Measurements from ENCODE around the gene KCNK10.
A peak's percentile ranks its signal among the peaks of the same experiment; 100 is the strongest.

Gene KCNK10

DNA sequence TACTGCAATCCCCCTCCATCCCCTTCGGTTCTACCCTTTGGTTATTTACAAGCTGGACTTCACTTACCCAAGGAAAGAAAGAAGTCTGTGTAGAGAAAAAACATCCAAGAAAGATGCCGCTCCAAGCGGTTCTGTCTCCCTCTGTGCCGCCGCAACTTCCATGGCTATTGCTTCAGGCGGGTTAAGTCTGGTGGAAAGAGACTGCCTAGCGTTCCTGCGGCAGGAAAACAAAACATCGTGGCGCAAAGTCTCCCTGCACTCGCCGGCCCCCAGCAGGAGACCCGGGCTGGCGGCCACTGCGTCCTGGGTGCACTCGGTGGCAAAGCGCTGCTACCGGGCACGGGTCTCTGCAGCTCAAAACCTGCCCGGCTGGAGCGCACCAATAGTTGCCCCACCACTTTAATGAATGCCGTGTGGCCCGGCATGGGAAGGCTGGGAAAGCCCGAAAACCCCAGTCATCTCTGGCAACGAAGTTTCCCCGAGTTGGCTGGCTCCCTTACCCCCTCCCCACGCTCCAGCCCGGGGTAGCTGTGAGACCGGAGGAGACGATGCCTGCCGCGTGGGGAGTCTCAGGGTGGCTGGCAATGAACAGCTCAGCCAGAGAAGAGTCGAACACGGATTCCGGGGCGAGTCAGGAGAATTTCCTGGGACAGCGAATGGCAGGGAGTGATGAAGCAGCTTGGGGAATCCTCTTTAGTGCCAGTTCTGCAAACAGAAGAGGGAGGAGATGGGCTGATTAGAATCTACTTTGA is 3.5 kb upstream of the KCNK10 start:
- no peak overlapping the region for H3K27ac Mint-ChIP-seq
- H3K4me3 Mint-ChIP-seq, result no peak overlapping the region
- intact Hi-C loops (cut with micrococcal nuclease), result no loop called here
- peaks cover 6% of the 10 kb centered on the region for H3K4me1 Mint-ChIP-seq (ENCODE audit: low read depth)
- no peaks in the 10 kb centered on the region for H3K36me3 Mint-ChIP-seq (ENCODE audit: low read depth)
- peaks cover 65% of the 10 kb centered on the region for H3K27me3 Mint-ChIP-seq
- no peaks in the 10 kb centered on the region for H3K9me3 Mint-ChIP-seq

DNA sequence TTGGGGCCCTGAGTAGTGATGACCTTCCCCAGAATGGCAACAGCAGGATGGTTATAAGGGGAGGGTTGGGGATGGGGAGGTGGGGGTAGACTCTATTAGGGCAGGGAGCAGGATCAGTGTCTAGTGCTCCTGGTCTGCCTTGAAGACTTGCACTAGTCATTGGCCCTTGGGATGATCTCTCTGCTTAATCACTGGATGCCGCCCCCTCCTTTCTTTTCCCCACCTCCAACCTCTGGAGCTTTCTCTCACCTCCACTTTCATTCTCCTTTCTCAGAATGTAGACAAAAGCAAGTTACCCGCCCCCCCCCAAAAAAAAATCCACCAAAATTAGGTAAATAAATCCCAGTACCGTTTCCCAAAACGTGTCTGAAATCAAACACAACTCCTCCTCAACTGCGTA is 2.8 kb upstream of the KCNK10 start:
- no peak overlapping the region for H3K4me3 Mint-ChIP-seq
- intact Hi-C loops (cut with micrococcal nuclease), result no loop called here
- H3K9me3 Mint-ChIP-seq, result no peaks in the 10 kb centered on the region
- no peaks in the 10 kb centered on the region for H3K36me3 Mint-ChIP-seq (ENCODE audit: low read depth)
- H3K27me3 Mint-ChIP-seq, result peaks cover 61% of the 10 kb centered on the region
- no peak overlapping the region for H3K27ac Mint-ChIP-seq
- peaks cover 6% of the 10 kb centered on the region for H3K4me1 Mint-ChIP-seq (ENCODE audit: low read depth)

DNA sequence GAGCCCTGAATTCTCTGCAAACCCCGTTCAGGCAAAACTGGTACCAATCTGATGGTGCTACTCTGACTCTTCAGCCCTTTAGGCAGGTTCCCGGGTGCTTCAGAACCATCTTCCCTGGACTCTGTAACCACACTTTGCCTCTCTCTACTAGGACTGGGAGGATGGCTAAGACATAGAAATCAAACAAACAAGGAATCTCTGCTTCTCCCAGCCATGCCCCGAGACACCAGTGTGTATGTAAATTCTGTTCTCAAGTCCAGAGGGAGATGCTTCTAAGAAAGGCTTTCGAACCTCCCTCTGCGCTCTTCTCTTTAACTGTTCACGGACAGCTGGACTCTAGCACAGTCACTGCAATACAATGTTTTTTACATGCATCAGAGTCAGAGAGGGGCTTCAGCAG is 1.9 kb upstream of the KCNK10 start:
- no peaks in the 10 kb centered on the region for H3K36me3 Mint-ChIP-seq (ENCODE audit: low read depth)
- H3K4me3 Mint-ChIP-seq, result no peak overlapping the region
- intact Hi-C loops (cut with micrococcal nuclease), result no loop called here
- H3K9me3 Mint-ChIP-seq, result no peaks in the 10 kb centered on the region
- H3K27me3 Mint-ChIP-seq, result peaks cover 58% of the 10 kb centered on the region
- H3K27ac Mint-ChIP-seq, result no peak overlapping the region
- peaks cover 6% of the 10 kb centered on the region for H3K4me1 Mint-ChIP-seq (ENCODE audit: low read depth)

DNA sequence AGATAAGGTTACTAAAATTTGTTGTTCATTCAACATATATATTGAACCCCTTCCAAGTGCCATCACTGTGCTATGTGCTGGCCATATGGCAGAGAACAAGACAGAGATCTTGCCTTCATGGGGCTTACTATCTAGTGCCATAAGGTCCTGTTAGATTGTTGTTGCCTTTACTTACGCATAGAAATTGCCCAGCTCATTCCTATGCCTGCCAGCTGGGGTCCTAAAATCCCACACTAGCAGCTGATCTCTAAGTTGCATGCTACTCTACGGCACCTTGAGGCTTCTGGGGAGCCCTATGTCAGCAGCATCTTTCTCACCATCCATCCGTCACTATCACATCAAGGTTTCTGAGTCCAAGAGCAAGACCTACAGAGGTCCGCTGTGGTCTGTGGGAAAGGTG is 1.4 kb upstream of the KCNK10 start:
- peaks cover 6% of the 10 kb centered on the region for H3K4me1 Mint-ChIP-seq (ENCODE audit: low read depth)
- H3K9me3 Mint-ChIP-seq, result no peaks in the 10 kb centered on the region
- no peak overlapping the region for H3K27ac Mint-ChIP-seq
- peaks cover 57% of the 10 kb centered on the region for H3K27me3 Mint-ChIP-seq
- no peaks in the 10 kb centered on the region for H3K36me3 Mint-ChIP-seq (ENCODE audit: low read depth)
- no peak overlapping the region for H3K4me3 Mint-ChIP-seq
- intact Hi-C loops (cut with micrococcal nuclease), result no loop called here

DNA sequence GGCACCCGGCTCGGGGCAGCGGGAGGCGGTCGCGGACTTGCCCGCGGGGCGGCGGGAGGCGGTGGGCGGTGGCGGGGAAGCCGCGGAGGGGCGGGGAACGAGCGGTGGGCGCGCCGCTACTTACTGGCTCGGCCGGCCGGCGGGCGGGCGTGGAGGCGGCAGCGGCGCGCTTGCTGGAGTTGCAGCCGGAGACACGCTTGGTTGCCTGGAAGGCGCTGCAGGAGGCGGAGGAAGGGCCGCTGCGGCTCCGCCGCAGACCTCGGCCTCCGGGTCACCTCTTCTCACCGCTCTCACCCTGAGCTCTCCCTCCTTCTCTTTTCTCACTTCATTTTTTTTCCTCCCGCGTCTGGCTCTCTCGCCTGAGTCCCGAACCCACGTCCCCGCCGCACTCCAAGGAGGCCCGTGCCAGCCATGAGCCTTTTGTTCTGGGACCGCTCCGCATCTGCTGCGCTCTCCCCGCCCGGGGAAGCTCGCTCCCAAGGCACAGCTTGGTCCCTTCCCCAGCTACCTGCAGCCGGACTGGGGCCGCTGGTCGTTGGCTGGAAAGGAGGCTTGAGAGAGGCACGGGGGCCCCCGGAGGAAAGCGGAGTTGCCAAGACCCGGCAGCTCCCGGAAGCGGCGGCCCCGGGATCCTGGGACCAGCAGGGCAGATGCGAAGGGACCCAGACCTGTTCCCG is 592 bp upstream of the KCNK10 start:
- Mint-ChIP-seq H3K36me3 (ENCODE audit: low read depth) (no peaks in the 10 kb centered on the region), H3K27me3 (peaks cover 51% of the 10 kb centered on the region)

DNA sequence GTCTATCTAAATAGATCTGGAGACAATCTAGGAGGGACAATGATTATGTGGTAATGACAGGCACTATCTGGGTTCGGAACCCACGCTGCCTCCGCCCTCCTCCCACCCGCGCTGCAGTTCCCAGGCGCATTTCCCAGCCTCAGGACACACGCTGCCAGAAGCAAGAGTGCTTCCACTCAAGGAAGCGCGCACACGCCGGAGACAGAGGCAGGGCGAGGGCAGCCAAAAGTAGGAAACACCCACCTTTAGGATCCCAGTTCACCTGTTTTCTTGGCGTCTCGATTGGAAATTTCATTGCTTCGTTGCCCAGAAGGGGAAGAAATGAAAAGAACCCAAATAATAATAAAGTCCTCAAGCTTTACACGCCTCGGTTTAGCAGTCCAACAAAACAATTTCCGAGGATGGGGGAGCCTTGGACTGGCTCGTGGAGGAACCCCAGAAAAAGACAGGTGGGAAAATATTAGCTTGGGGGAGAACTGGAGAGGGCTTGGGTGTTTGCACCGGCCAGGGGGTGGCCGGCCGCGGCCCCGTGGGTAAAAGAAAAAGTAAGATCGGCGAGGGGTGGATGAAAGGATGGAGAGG is 474 bp downstream of the KCNK10 start:
- no peak overlapping the region for H3K4me3 Mint-ChIP-seq
- intact Hi-C loops (cut with micrococcal nuclease), result no loop called here
- no peaks in the 10 kb centered on the region for H3K9me3 Mint-ChIP-seq
- H3K36me3 Mint-ChIP-seq (ENCODE audit: low read depth), result no peaks in the 10 kb centered on the region
- peaks cover 46% of the 10 kb centered on the region for H3K27me3 Mint-ChIP-seq
- no peak overlapping the region for H3K27ac Mint-ChIP-seq
- H3K4me1 Mint-ChIP-seq (ENCODE audit: low read depth), result peaks cover 6% of the 10 kb centered on the region

More for the DNA sequence above, 592 bp upstream of the KCNK10 start:
- Mint-ChIP-seq H3K4me1 (ENCODE audit: low read depth) (peaks cover 6% of the 10 kb centered on the region), H3K27ac (no peak overlapping the region), H3K4me3 (peak overlapping the region; percentile 64), H3K9me3 (no peaks in the 10 kb centered on the region)
- intact Hi-C loops (cut with micrococcal nuclease), result no loop called here

DNA sequence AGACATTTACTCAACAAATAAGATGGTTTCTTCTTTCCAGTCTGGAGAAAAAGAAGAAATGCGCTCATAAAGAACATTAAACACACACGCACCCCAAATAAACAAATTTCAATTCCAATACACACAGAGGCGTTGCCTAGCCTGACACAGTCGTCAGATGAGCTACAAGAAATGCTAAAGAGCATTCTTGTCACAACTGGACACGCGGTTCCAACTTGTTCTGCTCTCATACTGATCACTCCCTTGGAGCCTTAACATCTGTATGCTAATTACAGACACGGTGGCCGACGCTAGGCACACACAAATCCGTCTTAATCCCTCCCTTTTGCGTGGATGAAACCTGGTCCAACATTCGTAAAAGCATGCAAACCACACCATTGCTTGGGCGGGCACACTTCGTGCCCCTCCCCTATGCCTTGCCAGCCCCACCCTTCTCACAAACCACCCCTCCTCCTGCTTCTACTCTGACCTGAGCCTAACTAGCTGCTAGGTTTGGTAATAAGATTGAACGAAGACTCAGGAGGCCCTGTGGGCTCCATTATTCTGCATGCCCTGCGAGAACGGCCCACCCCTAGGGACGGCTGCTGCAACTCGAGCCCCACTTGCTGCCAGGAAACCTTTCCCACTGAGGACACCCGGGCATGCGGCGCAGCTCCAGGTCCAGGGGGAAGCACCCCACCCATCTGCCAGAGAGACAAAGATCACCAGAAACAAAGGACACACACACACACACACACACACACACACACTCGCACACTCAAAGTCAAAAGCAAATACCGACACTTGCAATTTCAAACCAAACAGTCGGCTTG is 1.2 kb downstream of the KCNK10 start:
- H3K4me3 Mint-ChIP-seq, result no peak overlapping the region
- intact Hi-C loops (cut with micrococcal nuclease), result no loop called here
- no peak overlapping the region for H3K27ac Mint-ChIP-seq
- no peaks in the 10 kb centered on the region for H3K9me3 Mint-ChIP-seq
- no peaks in the 10 kb centered on the region for H3K36me3 Mint-ChIP-seq (ENCODE audit: low read depth)
- H3K27me3 Mint-ChIP-seq, result peaks cover 39% of the 10 kb centered on the region
- H3K4me1 Mint-ChIP-seq (ENCODE audit: low read depth), result peaks cover 6% of the 10 kb centered on the region

DNA sequence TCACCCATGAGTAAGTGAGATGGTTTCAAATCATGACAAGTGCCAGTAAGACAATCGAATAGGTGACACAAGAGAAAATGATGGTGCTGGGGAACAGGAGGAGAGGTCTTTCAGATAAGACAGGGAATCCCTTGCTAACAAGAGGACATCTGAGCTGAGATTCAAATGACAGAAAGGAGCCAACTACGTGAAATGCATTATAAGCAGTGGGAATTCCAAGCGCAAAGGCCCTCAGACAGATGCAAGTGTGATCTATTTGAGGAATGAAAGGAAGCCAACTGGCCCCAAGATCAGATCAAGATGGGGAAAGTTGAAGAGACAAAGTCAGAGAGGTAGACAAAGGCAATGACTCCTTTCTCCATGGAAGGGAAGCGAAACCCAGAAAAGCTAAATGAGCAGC is 4.7 kb downstream of the KCNK10 start:
- Mint-ChIP-seq H3K9me3 (peaks cover 5% of the 10 kb centered on the region), H3K27me3 (peaks cover 17% of the 10 kb centered on the region), H3K36me3 (ENCODE audit: low read depth) (no peaks in the 10 kb centered on the region), H3K4me3 (no peak overlapping the region), H3K27ac (no peak overlapping the region), H3K4me1 (ENCODE audit: low read depth) (no peaks in the 10 kb centered on the region)
- intact Hi-C loops (cut with micrococcal nuclease), result no loop called here

DNA sequence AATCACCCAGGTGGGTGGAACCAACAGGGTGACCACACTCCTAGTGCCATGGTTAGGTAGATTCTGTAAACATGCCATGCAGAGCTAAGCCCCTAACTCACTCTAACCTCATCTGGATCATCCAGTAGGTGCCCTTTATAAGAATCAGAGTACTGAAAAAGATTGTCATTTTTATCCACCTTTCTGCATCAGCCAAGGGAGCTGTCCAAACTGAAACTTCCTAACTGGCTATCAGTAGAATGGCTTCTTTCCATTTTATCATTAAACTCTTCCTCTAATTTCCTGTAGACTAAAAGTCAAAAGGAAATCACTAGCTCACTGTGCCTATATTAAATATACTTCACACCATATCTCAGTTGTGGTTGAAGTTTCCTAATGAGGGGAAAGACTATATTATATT is 6.5 kb downstream of the KCNK10 start:
- Mint-ChIP-seq H3K4me3 (no peak overlapping the region), H3K27me3 (peaks cover 18% of the 10 kb centered on the region), H3K4me1 (ENCODE audit: low read depth) (no peaks in the 10 kb centered on the region), H3K9me3 (peaks cover 9% of the 10 kb centered on the region), H3K36me3 (ENCODE audit: low read depth) (no peaks in the 10 kb centered on the region), H3K27ac (no peak overlapping the region)
- intact Hi-C loops (cut with micrococcal nuclease), result no loop called here

DNA sequence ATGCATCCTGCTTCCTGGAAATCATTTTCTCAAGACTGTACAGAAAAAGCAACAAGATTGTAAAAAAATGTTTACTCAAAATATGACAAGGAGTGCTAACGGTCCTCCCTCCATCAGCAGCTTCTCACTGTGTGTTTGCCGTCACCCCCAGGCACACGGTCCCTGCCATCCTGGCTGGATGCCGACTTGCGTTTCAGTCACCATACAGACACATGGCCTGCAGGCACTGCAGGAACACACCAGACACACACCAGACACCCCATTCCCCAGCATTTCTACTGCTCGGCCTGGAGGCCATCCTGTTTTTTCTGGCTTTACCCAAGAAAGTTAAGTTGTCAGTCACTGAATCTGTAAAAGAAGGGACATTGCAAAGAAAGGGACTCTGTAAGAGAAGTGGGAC is 10.8 kb downstream of the KCNK10 start:
- Mint-ChIP-seq H3K27me3 (peaks cover 12% of the 10 kb centered on the region), H3K36me3 (ENCODE audit: low read depth) (no peaks in the 10 kb centered on the region), H3K9me3 (peaks cover 9% of the 10 kb centered on the region), H3K27ac (no peak overlapping the region), H3K4me1 (ENCODE audit: low read depth) (no peaks in the 10 kb centered on the region), H3K4me3 (no peak overlapping the region)
- intact Hi-C loops (cut with micrococcal nuclease), result no loop called here

DNA sequence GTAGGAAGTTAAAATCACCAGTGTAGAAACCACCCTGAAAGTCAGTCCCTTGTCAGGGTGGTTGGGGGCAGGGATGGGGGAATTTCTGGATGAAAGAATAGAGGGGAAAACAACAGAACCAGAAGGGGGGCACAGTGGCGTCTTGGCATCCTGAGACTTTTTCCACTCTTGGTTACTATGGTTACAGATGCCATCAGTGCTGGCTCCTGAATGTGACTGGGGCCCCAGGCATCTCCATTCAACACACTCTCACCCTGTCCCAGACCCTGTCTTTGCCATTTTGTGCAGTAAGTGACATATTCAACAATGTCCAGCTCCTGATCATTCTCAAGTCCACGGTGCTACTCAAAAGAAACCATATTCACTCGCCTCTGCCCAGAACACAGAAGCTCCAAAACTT is 11.3 kb downstream of the KCNK10 start:
- Mint-ChIP-seq H3K4me1 (ENCODE audit: low read depth) (no peaks in the 10 kb centered on the region), H3K27ac (no peak overlapping the region), H3K36me3 (ENCODE audit: low read depth) (no peaks in the 10 kb centered on the region), H3K9me3 (peaks cover 9% of the 10 kb centered on the region), H3K4me3 (no peak overlapping the region), H3K27me3 (peaks cover 12% of the 10 kb centered on the region)
- intact Hi-C loops (cut with micrococcal nuclease), result no loop called here

DNA sequence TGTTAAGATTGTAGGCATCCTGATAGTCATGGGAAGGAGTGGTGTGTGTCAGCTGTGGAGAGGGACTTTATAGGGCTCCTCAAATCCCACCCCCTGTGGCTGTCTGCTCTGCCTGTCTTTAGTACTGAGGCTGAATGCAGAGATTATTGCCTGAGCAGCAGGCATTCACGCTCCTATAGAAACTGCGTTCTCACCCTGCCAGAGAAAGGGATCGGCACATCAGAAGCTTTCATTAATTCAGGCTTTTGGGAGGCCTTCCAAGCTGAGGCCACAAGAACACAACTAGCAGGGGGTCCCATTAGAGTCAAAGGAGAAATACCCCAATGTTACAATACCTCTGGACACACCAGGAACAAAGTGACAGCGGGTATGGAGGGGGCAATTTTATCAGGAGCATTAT is 12.6 kb downstream of the KCNK10 start:
- intact Hi-C loops (cut with micrococcal nuclease), result no loop called here
- Mint-ChIP-seq H3K27me3 (peaks cover 3% of the 10 kb centered on the region), H3K27ac (no peak overlapping the region), H3K9me3 (peaks cover 9% of the 10 kb centered on the region), H3K4me1 (ENCODE audit: low read depth) (peaks cover 6% of the 10 kb centered on the region), H3K36me3 (ENCODE audit: low read depth) (no peaks in the 10 kb centered on the region), H3K4me3 (no peak overlapping the region)

DNA sequence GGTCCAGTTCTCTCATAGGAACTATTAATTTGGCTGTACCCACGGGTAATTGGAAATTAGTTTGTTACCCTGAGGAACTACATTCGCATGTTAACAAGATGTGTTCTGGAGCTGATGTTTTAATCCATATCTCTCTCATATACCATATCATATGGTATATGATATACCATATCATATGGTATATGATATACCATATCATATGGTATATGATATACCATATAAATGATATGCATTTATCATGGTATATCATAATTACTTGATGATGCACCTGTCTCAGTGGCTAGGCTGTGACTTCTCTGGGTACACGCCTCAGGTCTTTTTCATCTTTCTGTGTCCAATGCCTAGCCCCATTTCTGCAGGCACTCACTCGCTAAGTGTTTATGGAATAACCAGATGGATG is 13.0 kb downstream of the KCNK10 start:
- H3K36me3 Mint-ChIP-seq (ENCODE audit: low read depth), result no peaks in the 10 kb centered on the region
- no peak overlapping the region for H3K27ac Mint-ChIP-seq
- intact Hi-C loops (cut with micrococcal nuclease), result no loop called here
- H3K9me3 Mint-ChIP-seq, result peaks cover 9% of the 10 kb centered on the region
- no peak overlapping the region for H3K4me3 Mint-ChIP-seq
- H3K27me3 Mint-ChIP-seq, result peaks cover 3% of the 10 kb centered on the region
- H3K4me1 Mint-ChIP-seq (ENCODE audit: low read depth), result peaks cover 10% of the 10 kb centered on the region

Data from dendritic cell treated with granulocyte-macrophage colony-stimulating factor and Interleukin-4, amounts not matched to agents 40 ng/mL and 50 ng/mL, for 4 days (primary cell).